Ecto neural progenitor cell (in vitro differentiated cells): ENCODE data around the gene ZACN.

ENCODE experiments used
- DNase-seq: peaks from one replicate; pipeline ENCODE4 v3.0.0-alpha.2; 2018; ENCODE audit warnings: low spot score

Gene ZACN

GRCh38 chr17:76103274-76104139, 24.5 kb downstream of the ZACN start, which contains the start of gene EXOC7:
TSS of gene EXOC7 (minus strand) at chr17:76103787. CDS start at chr17:76103692, 95 bp downstream.
- peak; percentile 98 for DNase-seq

GRCh38 chr17:76104140-76104895, 25.3 kb downstream of the ZACN start:
- no peak for DNase-seq

GRCh38 chr17:76104896-76105231, 25.9 kb downstream of the ZACN start:
- no peak for DNase-seq

- no peak for DNase-seq
These were observed 27.7 kb downstream of the ZACN start for GRCh38 chr17:76106703-76107102.

- DNase-seq, result no peak
These were observed 28.5 kb downstream of the ZACN start for GRCh38 chr17:76107509-76107908.

GRCh38 chr17:76111956-76112355, 33.0 kb downstream of the ZACN start:
- DNase-seq, result no peak

GRCh38 chr17:76115138-76115754, 36.3 kb downstream of the ZACN start:
- no peak for DNase-seq

- DNase-seq, result peak; percentile 59
These were observed 40.7 kb downstream of the ZACN start for GRCh38 chr17:76119409-76120371.

- DNase-seq, result no peak
These were observed 41.7 kb downstream of the ZACN start for GRCh38 chr17:76120658-76121008.

GRCh38 chr17:76121932-76122430, 43.0 kb downstream of the ZACN start:
- DNase-seq, result peak; percentile 71

GRCh38 chr17:76122431-76123190, 43.6 kb downstream of the ZACN start:
- DNase-seq, result peak; percentile 63

- DNase-seq, result no peak
These were observed 44.2 kb downstream of the ZACN start for GRCh38 chr17:76123191-76123499.

- no peak for DNase-seq
These were observed 45.0 kb downstream of the ZACN start for GRCh38 chr17:76123749-76124581.

- no peak for DNase-seq
These were observed 45.8 kb downstream of the ZACN start for GRCh38 chr17:76124582-76125390.

GRCh38 chr17:76125391-76125675, 46.4 kb downstream of the ZACN start:
- no peak for DNase-seq

GRCh38 chr17:76125922-76126321, 46.9 kb downstream of the ZACN start:
- no peak for DNase-seq

GRCh38 chr17:76130473-76130872, 51.5 kb downstream of the ZACN start:
- DNase-seq, result peak; percentile 50

- peak; percentile 57 for DNase-seq
These were observed 52.2 kb downstream of the ZACN start for GRCh38 chr17:76131051-76131691.
